Neural cell (in vitro differentiated cells): ENCODE measurements around the gene PRIMA1. TPM values are rescaled to one million over a fixed set of nuclear protein-coding genes. Genes with fewer than 3 reads are reported as not detected.

Source experiments
- H2AFZ ChIP-seq: fragments of 200-600, 300-800 bp; sonication (generic), shearing (Covaris generic); 2 replicates; pipeline ENCODE4 v1.6.0; 2014; ENCODE audit warnings: low read depth, mild to moderate bottlenecking, antibody characterized with exemption, low read length, moderate library complexity
- H3F3A ChIP-seq: fragments of 200-600 bp; shearing (Covaris generic); 2 replicates; pipeline ENCODE4 v1.6.1; 2016; ENCODE audit warnings: mild to moderate bottlenecking, moderate library complexity, mixed read lengths, antibody characterized with exemption, low read length; ENCODE audit not compliant: insufficient read depth, poor library complexity, severe bottlenecking
- H3K27ac ChIP-seq: fragments of 200-600, 300-800 bp; sonication (generic), shearing (Covaris generic); 2 replicates; pipeline ENCODE4 v1.5.1; 2014; ENCODE audit warnings: mild to moderate bottlenecking, low read length, moderate library complexity
- H3K27me3 ChIP-seq: fragments of 300-800, 200-600 bp; sonication (generic), shearing (Covaris generic); 2 replicates; pipeline ENCODE4 v1.6.0; 2014; ENCODE audit warnings: mild to moderate bottlenecking, low read depth, low read length, moderate library complexity; ENCODE audit not compliant: insufficient read depth
- H3K36me3 ChIP-seq: fragments of 300-800, 200-600 bp; sonication (generic), shearing (Covaris generic); 2 replicates; pipeline ENCODE4 v1.5.1; 2014; ENCODE audit warnings: mild to moderate bottlenecking, antibody characterized with exemption, low read length, moderate library complexity; ENCODE audit not compliant: insufficient read depth
- H3K4me2 ChIP-seq: fragments of 300-800, 200-600 bp; sonication (generic), shearing (Covaris generic); 2 replicates; pipeline ENCODE4 v1.6.0; 2014; ENCODE audit warnings: mild to moderate bottlenecking, low read length
- H3K4me3 ChIP-seq: fragments of 300-800, 200-600 bp; sonication (generic), shearing (Covaris generic); 2 replicates; pipeline ENCODE4 v1.5.1; 2014; ENCODE audit warnings: mild to moderate bottlenecking, low read length, moderate library complexity
- H3K79me2 ChIP-seq: fragments of 200-600 bp; shearing (Covaris generic); replicated peaks from 2 replicates; pipeline ENCODE4 v1.6.0; 2014; ENCODE audit warnings: mild to moderate bottlenecking, low read length, moderate library complexity; ENCODE audit not compliant: insufficient read depth
- H3K9ac ChIP-seq: fragments of 300-800, 200-600 bp; sonication (generic), shearing (Covaris generic); 2 replicates; pipeline ENCODE4 v1.6.1; 2016; ENCODE audit warnings: mild to moderate bottlenecking, low read length, mixed read lengths
- H3K9me2 ChIP-seq: fragments of 200-600 bp; shearing (Covaris generic); 2 replicates; pipeline ENCODE4 v1.6.1; 2016; ENCODE audit warnings: mild to moderate bottlenecking, low read length, mixed read lengths; ENCODE audit not compliant: insufficient read depth
- H3K9me3 ChIP-seq: fragments of 200-600, 300-800 bp; sonication (generic), shearing (Covaris generic); 2 replicates; pipeline ENCODE4 v1.6.1; 2016; ENCODE audit warnings: mild to moderate bottlenecking, mixed run types, low read length, moderate library complexity, mixed read lengths
- H4K20me1 ChIP-seq: fragments of 200-600 bp; shearing (Covaris generic); 2 replicates; pipeline ENCODE4 v1.6.1; 2016; ENCODE audit warnings: mild to moderate bottlenecking, mixed run types; ENCODE audit not compliant: insufficient read depth
- EP300 ChIP-seq: fragments of 450-650 bp; conservative IDR thresholded peaks from 2 replicates; pipeline ENCODE4 v1.6.1; 2014; ENCODE audit warnings: antibody characterized with exemption, mild to moderate bottlenecking, moderate library complexity; ENCODE audit not compliant: poor library complexity, severe bottlenecking
- EZH2 ChIP-seq: fragments of 200-600, 300-800 bp; shearing (Covaris generic), sonication (generic); IDR thresholded peaks from 2 replicates; pipeline ENCODE4 v1.6.1; 2014; ENCODE audit warnings: antibody characterized with exemption, low read length, borderline replicate concordance, mild to moderate bottlenecking; ENCODE audit not compliant: insufficient read depth, poor library complexity, severe bottlenecking
- MXI1 ChIP-seq: fragments of 450-650 bp; conservative IDR thresholded peaks from 2 replicates; pipeline ENCODE4 v1.6.1; 2014; ENCODE audit warnings: antibody characterized with exemption, mild to moderate bottlenecking; ENCODE audit not compliant: poor library complexity, severe bottlenecking
- POLR2AphosphoS5 ChIP-seq: IDR thresholded peaks from 2 replicates; pipeline ENCODE4 v1.6.1; 2012
- RAD21 ChIP-seq: fragments of 450-650 bp; conservative IDR thresholded peaks from 2 replicates; pipeline ENCODE4 v1.6.1; 2014; ENCODE audit warnings: antibody characterized with exemption, mild to moderate bottlenecking, moderate library complexity
- REST ChIP-seq: IDR thresholded peaks from 2 replicates; pipeline ENCODE4 v1.6.1; 2012; ENCODE audit warnings: borderline replicate concordance
- SMC3 ChIP-seq: fragments of 450-650 bp; conservative IDR thresholded peaks from 2 replicates; pipeline ENCODE4 v1.6.1; 2014; ENCODE audit warnings: antibody characterized with exemption, mild to moderate bottlenecking, moderate library complexity; ENCODE audit not compliant: poor library complexity
- TAF1 ChIP-seq: IDR thresholded peaks from 2 replicates; pipeline ENCODE4 v1.6.1; 2012; ENCODE audit warnings: low read depth
- polyA plus RNA-seq: library from polyadenylated mRNA; depleted of rRNA; stranded (reverse); fragments of >200 nt; gene quantifications from 2 replicates; pipeline ENCODE4 v1.2.3, GENCODE V29; 2014
- TF ChIP-seq, protein P1 (sequence below): fragments of 450-650 bp; IDR thresholded peaks from 2 replicates; pipeline ENCODE4 v1.5.1; 2014; ENCODE audit warnings: antibody characterized with exemption, mild to moderate bottlenecking, moderate library complexity; ENCODE audit not compliant: poor library complexity, severe bottlenecking

Gene PRIMA1
- polyA plus RNA-seq, 1 donor from 2014 or later, result not detected

- no peaks in the 10 kb centered on the region for H4K20me1 ChIP-seq
- no peaks in the 10 kb centered on the region for H3K36me3 ChIP-seq
- H3K4me3 ChIP-seq, result no peak overlapping the region
- no peak overlapping the region for H3K4me2 ChIP-seq
- H3K79me2 ChIP-seq, result no peaks in the 10 kb centered on the region
- no peak overlapping the region for H3K9ac ChIP-seq
- no peaks in the 10 kb centered on the region for H3F3A ChIP-seq
- TF ChIP-seq MXI1 (no peak), POLR2AphosphoS5 (no peak), EZH2 (no peak), SMC3 (no peak), RAD21 (no peak), TAF1 (no peak), REST (no peak), EP300 (no peak)
- TF ChIP-seq, protein P1, sequence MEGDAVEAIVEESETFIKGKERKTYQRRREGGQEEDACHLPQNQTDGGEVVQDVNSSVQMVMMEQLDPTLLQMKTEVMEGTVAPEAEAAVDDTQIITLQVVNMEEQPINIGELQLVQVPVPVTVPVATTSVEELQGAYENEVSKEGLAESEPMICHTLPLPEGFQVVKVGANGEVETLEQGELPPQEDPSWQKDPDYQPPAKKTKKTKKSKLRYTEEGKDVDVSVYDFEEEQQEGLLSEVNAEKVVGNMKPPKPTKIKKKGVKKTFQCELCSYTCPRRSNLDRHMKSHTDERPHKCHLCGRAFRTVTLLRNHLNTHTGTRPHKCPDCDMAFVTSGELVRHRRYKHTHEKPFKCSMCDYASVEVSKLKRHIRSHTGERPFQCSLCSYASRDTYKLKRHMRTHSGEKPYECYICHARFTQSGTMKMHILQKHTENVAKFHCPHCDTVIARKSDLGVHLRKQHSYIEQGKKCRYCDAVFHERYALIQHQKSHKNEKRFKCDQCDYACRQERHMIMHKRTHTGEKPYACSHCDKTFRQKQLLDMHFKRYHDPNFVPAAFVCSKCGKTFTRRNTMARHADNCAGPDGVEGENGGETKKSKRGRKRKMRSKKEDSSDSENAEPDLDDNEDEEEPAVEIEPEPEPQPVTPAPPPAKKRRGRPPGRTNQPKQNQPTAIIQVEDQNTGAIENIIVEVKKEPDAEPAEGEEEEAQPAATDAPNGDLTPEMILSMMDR, result no peak
- H3K9me3 ChIP-seq, result no peaks in the 10 kb centered on the region
- H3K27ac ChIP-seq, result no peak overlapping the region
- no peaks in the 10 kb centered on the region for H3K27me3 ChIP-seq
- H3K9me2 ChIP-seq, result no peaks in the 10 kb centered on the region
- H2AFZ ChIP-seq, result no peak overlapping the region
These were observed 71.3 kb downstream of the PRIMA1 start for GRCh38 chr14:93716746-93717667.

- no peak overlapping the region for H3K9ac ChIP-seq
- H3K79me2 ChIP-seq, result no peaks in the 10 kb centered on the region
- H2AFZ ChIP-seq, result no peak overlapping the region
- H3K4me2 ChIP-seq, result no peak overlapping the region
- H4K20me1 ChIP-seq, result no peaks in the 10 kb centered on the region
- no peaks in the 10 kb centered on the region for H3K27me3 ChIP-seq
- no peaks in the 10 kb centered on the region for H3F3A ChIP-seq
- H3K4me3 ChIP-seq, result no peak overlapping the region
- H3K36me3 ChIP-seq, result no peaks in the 10 kb centered on the region
- no peaks in the 10 kb centered on the region for H3K9me2 ChIP-seq
- no peak overlapping the region for H3K27ac ChIP-seq
- H3K9me3 ChIP-seq, result no peaks in the 10 kb centered on the region
- TF ChIP-seq POLR2AphosphoS5, result no peak
- no peak for TF ChIP-seq TAF1
- TF ChIP-seq MXI1, result no peak
- no peak for TF ChIP-seq REST
- TF ChIP-seq SMC3, result no peak
- TF ChIP-seq RAD21, result no peak
- TF ChIP-seq, protein P1, result no peak
These were observed 72.1 kb downstream of the PRIMA1 start for GRCh38 chr14:93716002-93716745.
